ENCODE results near the gene CFAP221.

DNA sequence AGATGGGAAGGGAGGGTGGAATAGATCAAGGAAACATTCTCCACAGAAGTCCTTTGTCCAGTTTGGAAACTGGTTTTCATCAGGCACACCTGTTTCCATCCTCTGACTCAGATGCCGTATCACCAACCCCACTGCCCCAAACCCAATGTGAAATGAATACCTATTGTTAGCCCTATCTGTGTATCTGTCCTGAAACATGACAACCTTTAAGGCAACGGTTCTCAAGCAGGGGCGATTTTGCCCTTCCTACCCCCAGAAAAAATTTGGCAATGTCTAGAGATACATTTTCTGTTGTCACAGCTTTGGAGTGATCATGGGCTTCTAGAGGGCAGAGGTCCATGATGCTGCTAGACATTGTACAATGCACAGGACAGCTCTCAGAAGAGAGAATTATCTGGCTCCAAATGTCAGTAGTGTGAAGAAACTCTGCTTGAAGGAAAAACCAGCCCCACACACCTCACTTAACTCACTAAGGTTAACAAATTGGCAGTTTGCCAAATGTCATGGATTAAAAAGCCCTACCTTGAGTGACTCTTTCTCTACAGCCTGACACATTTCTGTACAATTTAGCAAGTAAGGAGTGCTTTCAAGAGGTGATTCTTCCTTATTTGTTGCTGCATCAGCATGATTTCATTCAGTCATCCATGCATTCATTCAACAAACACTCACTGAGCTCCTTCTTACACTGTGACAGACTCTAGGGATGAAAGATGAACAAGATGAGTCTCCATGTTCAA is 23.4 kb upstream of the CFAP221 start:
- TF ChIP-seq, protein P1, sequence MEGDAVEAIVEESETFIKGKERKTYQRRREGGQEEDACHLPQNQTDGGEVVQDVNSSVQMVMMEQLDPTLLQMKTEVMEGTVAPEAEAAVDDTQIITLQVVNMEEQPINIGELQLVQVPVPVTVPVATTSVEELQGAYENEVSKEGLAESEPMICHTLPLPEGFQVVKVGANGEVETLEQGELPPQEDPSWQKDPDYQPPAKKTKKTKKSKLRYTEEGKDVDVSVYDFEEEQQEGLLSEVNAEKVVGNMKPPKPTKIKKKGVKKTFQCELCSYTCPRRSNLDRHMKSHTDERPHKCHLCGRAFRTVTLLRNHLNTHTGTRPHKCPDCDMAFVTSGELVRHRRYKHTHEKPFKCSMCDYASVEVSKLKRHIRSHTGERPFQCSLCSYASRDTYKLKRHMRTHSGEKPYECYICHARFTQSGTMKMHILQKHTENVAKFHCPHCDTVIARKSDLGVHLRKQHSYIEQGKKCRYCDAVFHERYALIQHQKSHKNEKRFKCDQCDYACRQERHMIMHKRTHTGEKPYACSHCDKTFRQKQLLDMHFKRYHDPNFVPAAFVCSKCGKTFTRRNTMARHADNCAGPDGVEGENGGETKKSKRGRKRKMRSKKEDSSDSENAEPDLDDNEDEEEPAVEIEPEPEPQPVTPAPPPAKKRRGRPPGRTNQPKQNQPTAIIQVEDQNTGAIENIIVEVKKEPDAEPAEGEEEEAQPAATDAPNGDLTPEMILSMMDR (conservative IDR thresholded peaks at IDR 0.05; ENCODE audit: low read depth in 2 of 2) = no peak
- TF ChIP-seq NANOG (IDR thresholded peaks at IDR 0.05; ENCODE audit: borderline replicate concordance) (no peak), CREB1 (CRISPR knock-in tag; IDR thresholded peaks at IDR 0.05; ENCODE audit: low read depth) (no peak), POLR2AphosphoS5 (IDR thresholded peaks at IDR 0.05; ENCODE audit: low read depth) (no peak), EZH2 (IDR thresholded peaks at IDR 0.05; ENCODE audit: low read depth, unreplicated experiment) (no peak), STAT1 (IDR thresholded peaks at IDR 0.05; ENCODE audit: unreplicated experiment) (no peak)

All from GM23338 (cell line).